ENCODE measurements around the gene GPM6B.

DNA sequence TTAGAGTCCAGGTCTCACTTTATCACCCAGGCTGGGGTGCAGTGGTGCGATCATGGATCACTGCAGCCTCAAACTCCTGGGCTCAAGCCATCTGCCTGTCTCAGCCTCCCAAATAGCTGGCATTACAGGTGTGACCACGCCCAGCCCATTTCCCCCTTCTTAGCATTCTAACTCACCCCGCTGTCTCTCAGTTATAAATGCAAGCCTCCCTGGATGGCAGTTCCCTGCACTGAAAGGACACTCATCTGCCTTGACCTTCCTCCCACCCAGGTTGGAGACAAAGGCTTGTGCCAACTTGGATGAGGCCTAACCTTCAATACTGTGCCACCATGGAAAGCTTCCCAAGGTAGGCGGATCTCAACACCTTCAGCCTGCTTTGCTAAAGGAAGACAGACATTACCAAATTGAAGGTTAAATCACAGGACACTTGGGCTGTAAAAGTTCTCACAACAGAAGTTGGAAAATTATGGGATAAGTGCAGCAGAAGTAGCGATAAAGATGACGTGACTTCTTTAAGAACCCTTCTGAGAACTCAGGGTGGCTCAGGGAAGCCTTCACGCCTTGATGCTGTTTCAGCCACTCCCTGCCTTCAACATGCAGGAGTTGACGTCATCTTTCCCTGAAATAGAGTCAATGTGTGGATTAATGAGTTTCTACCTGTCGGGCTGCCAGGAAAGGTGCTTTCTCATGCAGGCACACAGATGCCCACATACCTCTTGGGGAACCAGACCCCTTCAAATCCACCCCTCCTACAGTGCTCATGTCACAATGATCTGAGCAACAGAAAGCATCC is 10.6 kb upstream of the GPM6B start:
- TF ChIP-seq, protein P1, sequence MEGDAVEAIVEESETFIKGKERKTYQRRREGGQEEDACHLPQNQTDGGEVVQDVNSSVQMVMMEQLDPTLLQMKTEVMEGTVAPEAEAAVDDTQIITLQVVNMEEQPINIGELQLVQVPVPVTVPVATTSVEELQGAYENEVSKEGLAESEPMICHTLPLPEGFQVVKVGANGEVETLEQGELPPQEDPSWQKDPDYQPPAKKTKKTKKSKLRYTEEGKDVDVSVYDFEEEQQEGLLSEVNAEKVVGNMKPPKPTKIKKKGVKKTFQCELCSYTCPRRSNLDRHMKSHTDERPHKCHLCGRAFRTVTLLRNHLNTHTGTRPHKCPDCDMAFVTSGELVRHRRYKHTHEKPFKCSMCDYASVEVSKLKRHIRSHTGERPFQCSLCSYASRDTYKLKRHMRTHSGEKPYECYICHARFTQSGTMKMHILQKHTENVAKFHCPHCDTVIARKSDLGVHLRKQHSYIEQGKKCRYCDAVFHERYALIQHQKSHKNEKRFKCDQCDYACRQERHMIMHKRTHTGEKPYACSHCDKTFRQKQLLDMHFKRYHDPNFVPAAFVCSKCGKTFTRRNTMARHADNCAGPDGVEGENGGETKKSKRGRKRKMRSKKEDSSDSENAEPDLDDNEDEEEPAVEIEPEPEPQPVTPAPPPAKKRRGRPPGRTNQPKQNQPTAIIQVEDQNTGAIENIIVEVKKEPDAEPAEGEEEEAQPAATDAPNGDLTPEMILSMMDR (conservative IDR thresholded peaks at IDR 0.05; ENCODE audit: low read depth, low read length): no peak
- TF ChIP-seq POLR2A (IDR thresholded peaks at IDR 0.05; ENCODE audit: low read depth, low read length) (no peak), MAZ (IDR thresholded peaks at IDR 0.05; ENCODE audit: borderline replicate concordance, low read depth, low read length) (no peak), FOS (IDR thresholded peaks at IDR 0.05; ENCODE audit: low read depth, low read length) (no peak), RAD21 (IDR thresholded peaks at IDR 0.05; ENCODE audit: low read length) (no peak), CHD1 (IDR thresholded peaks at IDR 0.05; ENCODE audit: low read depth, low read length) (no peak), RCOR1 (IDR thresholded peaks at IDR 0.05; ENCODE audit: insufficient replicate concordance, low read length) (no peak), SMC3 (IDR thresholded peaks at IDR 0.05; ENCODE audit: low read depth, low read length) (no peak), RFX5 (IDR thresholded peaks at IDR 0.05; ENCODE audit: low read depth, low read length) (no peak)
- TF ChIP-seq, protein P2, sequence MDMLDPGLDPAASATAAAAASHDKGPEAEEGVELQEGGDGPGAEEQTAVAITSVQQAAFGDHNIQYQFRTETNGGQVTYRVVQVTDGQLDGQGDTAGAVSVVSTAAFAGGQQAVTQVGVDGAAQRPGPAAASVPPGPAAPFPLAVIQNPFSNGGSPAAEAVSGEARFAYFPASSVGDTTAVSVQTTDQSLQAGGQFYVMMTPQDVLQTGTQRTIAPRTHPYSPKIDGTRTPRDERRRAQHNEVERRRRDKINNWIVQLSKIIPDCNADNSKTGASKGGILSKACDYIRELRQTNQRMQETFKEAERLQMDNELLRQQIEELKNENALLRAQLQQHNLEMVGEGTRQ (IDR thresholded peaks at IDR 0.05; ENCODE audit: low read depth, low read length): no peak
- TF ChIP-seq, protein P3, sequence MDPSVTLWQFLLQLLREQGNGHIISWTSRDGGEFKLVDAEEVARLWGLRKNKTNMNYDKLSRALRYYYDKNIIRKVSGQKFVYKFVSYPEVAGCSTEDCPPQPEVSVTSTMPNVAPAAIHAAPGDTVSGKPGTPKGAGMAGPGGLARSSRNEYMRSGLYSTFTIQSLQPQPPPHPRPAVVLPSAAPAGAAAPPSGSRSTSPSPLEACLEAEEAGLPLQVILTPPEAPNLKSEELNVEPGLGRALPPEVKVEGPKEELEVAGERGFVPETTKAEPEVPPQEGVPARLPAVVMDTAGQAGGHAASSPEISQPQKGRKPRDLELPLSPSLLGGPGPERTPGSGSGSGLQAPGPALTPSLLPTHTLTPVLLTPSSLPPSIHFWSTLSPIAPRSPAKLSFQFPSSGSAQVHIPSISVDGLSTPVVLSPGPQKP (IDR thresholded peaks at IDR 0.05; ENCODE audit: borderline replicate concordance, low read depth, low read length): no peak

All from IMR-90 (cell line).